ENCODE measurements around the gene ZCCHC3.
"Not testable (repeated sequence)": the region's sequence is repeated elsewhere in the genome, so short reads cannot be mapped to it uniquely, and the experiment has no call there.

ZCCHC3 gene

DNA sequence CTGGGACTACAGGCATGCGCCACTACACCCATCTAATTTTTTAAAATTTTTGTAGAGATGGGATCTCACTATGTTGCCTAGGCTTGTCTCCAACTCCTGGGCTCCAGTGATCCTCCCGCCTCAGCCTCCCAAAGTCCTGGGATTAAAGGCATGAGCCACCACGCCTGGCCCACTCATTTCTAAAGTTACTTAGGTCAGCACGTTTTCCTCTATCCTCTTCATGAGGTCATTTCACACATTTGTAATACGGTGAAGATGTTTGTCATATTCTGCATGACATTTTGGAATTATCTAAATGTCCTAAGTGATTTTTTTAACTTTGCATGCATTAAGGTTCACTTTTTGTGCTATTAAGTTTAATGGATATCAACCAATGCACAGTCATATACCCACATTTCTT is 16.0 kb downstream of the ZCCHC3 start:
- no peak for DNase-seq (ENCODE audit: low read depth)

GRCh38 chr20:313948-314347 is 16.6 kb downstream of the ZCCHC3 start:
- peak; percentile 40 for DNase-seq (ENCODE audit: low read depth)

- DNase-seq (ENCODE audit: low read depth), result peak; percentile 62
Measured at GRCh38 chr20:316316-317068, 19.1 kb downstream of the ZCCHC3 start.

- DNase-seq (ENCODE audit: low read depth), result peak; percentile 80
Measured at GRCh38 chr20:324177-325044, 27.0 kb downstream of the ZCCHC3 start.

- DNase-seq (ENCODE audit: low read depth), result peak; percentile 88
Measured at GRCh38 chr20:325045-325888, 27.9 kb downstream of the ZCCHC3 start, which contains the start of gene SOX12. Gene SOX12 (plus strand): TSS chr20:325552. CDS start chr20:325925, 373 bp downstream.

DNA sequence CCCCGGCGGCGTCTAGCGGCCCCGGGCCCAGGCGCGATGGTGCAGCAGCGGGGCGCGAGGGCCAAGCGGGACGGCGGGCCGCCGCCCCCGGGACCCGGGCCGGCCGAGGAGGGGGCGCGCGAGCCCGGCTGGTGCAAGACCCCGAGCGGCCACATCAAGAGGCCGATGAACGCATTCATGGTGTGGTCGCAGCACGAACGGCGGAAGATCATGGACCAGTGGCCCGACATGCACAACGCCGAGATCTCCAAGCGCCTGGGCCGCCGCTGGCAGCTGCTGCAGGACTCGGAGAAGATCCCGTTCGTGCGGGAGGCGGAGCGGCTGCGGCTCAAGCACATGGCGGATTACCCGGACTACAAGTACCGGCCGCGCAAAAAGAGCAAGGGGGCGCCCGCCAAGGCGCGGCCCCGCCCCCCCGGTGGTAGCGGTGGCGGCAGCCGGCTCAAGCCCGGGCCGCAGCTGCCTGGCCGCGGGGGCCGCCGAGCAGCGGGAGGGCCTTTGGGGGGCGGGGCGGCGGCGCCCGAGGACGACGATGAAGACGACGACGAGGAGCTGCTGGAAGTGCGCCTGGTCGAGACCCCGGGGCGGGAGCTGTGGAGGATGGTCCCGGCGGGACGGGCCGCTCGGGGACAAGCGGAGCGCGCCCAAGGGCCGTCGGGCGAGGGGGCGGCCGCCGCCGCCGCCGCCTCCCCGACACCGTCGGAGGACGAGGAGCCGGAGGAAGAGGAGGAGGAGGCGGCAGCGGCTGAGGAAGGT is 28.7 kb downstream of the ZCCHC3 start:
- DNase-seq (ENCODE audit: low read depth), result peak; percentile 64

GRCh38 chr20:326645-327185 is 29.3 kb downstream of the ZCCHC3 start:
- no peak for DNase-seq (ENCODE audit: low read depth)

GRCh38 chr20:327186-328026 is 30.0 kb downstream of the ZCCHC3 start:
- DNase-seq (ENCODE audit: low read depth), result peak; percentile 91

- no peak for DNase-seq (ENCODE audit: low read depth)
Measured at GRCh38 chr20:328027-328974, 30.9 kb downstream of the ZCCHC3 start.

DNA sequence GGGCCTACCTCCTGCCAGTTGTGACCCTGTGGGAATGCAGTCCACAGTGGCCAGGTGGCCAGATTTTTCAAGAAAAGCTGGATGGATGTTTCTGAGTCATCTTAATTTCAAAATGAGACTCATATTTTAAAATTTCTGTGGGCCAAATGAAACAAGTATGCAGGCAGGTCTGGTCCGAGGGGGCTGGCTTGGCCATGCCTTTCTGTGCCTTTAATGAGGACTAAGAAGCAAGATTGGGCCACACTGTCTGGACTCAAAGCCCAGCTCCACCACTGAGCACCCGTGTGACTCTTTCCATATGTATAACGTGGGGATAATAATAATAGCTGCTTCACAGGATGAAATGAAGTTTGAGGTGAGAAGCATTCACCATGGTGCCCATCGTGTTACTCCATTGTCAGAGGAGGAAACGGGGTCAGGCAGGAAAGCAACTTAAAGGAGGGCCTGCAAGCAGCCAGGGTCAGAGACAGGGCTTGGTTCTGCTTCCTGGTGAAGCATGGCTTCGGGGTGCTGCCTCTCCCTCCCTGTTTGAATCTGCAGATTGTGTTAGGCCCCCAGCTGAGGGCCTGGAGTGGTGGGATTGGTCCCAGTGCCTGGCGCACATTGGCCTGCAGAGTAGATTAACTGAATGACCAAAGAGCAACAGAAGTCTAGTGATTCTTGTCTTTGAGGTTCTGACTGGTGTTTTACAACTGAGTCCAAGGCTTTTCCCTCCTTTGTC is 31.8 kb downstream of the ZCCHC3 start:
- peak; percentile 19 for DNase-seq (ENCODE audit: low read depth)

GRCh38 chr20:329851-330232 is 32.5 kb downstream of the ZCCHC3 start:
- no peak for DNase-seq (ENCODE audit: low read depth)

- DNase-seq (ENCODE audit: low read depth), result peak; percentile 57
Measured at GRCh38 chr20:330233-331149, 33.1 kb downstream of the ZCCHC3 start.

DNA sequence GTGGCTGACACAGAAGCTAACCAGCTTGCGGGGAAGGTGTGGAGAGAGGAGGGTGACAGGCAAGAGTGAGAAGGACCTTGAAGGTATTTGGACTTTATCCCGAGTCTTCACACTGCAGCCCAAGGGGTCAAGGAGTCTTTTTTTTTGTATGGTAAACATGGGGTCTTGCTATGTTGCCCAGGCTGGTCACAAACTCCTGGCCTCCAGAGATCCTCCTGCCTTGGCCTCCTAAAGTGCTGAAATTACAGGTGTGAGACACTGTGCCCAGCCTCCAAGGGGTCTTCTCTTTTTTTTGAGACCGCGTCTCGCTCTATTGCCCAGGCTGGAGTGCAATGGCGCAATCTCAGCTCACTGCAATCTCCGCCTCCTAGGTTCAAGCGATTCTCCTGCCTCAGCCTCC is 37.2 kb downstream of the ZCCHC3 start:
- DNase-seq (ENCODE audit: low read depth), result no peak

- DNase-seq (ENCODE audit: low read depth), result not testable (repeated sequence)
Measured at GRCh38 chr20:336040-336439, 38.7 kb downstream of the ZCCHC3 start.

- DNase-seq (ENCODE audit: low read depth), result peak; percentile 62
Measured at GRCh38 chr20:341682-342081, 44.3 kb downstream of the ZCCHC3 start.

GRCh38 chr20:343107-343506 is 45.7 kb downstream of the ZCCHC3 start:
- DNase-seq (ENCODE audit: low read depth), result no peak

DNA sequence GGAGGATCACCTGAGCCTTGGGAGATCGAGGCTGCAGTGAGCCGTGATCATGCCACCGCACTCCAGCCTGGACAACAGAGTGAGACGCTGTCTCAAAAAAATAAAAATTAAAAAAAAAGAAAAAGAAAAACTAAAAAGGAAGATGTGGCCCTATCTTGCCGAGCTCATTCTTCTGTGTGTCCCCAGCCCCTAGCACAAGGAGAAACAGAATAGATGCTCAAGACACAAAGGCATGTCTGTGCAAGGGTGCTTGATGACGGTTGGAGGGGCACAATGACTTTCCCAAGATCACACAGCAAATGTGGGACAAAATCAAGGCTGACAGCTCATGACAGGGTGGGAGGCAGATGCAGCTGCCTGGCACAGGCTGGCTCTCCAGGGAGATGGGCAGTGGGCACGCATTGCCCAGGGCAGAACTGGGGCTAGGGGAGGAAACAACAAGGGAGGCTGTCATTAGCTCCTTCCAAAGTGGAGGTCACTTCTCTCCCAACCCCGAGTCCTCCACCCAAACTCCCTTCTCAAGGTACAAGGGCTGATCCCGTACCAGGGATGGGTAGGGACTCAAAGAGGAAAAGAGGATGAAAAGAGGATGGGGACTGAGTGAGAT is 48.8 kb downstream of the ZCCHC3 start:
- DNase-seq (ENCODE audit: low read depth), result no peak

Data from fibroblast of gingiva (primary cell).